LHCN-M2 (cell line): Measurements from ENCODE around the gene PDK1. TPM values are rescaled to one million over a fixed set of nuclear protein-coding genes. Genes with fewer than 3 reads are reported as not detected.
"Not testable (repeated sequence)": the region's sequence is repeated elsewhere in the genome, so short reads cannot be mapped to it uniquely, and the experiment has no call there.

Source experiments
- DNase-seq: peaks from one replicate; pipeline ENCODE4 v3.0.0-alpha.2; 2012; ENCODE audit warnings: low read depth
- total RNA-seq: library from RNA; depleted of rRNA; stranded (reverse); fragments of >200 nt; gene quantifications from 2 replicates; pipeline ENCODE4 v1.2.3, GENCODE V29; 2014

PDK1 gene
- total RNA-seq, 1 experiment from 2014 or later, result 34.1 TPM

DNA sequence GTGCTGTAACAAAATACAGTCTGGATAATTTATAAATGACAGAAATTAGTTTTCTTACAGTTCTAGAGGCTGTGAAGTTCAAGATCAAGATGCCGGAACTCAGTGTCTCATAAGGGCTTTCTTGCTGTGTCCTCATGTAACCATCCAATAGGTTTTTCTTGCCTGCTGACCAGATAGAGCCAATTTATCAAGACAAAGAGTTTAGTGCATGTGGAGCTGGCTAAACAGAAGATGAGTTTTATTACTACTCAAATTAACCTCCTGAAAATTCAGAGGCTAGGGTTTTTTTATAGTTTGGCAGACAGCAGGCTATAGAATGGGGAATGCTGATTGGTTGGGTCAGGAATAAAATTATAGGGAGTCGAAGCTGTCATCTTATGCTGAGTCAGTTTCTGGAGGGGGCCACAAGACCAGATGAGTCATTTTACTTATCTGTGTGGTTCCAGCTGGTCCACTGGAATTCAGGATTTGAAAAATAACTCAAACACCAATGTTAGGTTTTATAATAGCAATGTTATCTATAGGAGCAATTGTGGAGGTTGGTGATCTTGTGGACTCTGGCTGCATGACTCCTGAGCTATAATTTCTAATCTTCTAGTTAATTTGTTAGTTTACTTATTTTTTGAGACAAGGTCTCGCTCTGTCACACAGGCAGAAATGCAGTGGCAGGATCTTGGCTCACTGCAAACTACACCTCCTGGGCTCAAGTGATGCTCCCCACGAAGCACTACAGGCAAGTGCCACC is 3.2 kb upstream of the PDK1 start:
- DNase-seq, result peak; percentile 83

DNA sequence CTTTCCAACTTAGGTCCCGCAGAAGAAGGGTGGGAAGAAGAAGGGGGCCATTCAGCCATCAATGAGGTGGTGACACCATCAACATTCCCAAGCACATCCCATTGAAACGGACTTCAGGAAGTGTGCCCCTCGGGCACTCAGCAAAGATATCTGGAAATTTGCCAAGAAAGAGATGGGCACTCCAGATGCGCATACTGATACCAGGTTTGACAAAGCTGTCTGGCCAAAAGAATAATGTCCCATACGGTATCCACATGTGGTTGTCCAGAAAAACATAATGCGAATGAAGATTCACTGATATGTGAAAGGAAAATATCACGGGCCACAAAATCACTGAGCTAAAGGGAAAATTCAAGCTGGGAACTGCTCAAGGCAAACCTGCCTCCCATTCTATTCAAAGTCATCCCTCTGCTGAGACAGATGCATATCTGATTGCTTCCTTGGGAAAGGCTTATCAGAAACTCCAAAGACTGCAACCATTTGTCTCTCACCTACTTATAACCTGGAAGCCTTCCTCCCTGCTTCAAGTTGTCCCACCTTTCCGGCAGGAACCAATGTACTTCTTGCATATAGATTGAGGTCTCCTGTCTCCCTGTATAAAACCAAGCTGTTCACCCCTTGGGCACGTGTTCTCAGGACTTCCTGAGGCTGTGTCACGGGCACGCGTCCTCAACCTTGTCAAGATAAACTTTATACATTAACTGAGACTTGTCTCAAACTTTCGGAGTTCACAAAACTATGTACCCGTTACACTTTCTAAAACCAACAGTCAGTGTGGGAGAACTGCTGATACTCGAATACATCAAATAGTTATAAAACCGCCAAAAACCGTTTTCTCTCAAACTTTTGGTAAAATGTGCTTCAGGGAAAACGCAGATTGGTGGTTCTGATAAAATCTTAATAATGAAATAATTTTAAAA is 1.3 kb upstream of the PDK1 start:
- DNase-seq, result no peak

DNA sequence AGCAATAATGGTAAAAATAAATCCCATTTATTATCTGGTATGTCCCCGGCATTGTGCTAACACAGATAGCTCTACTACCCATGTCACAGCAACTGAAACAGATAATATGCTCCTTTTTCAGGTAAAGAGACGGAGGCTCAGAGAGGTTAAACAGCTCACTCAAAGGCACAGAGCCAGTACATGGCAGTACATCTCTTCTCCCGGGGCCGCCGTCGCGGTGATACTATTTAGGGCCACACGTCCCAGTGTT is 693 bp upstream of the PDK1 start:
- no peak for DNase-seq

DNA sequence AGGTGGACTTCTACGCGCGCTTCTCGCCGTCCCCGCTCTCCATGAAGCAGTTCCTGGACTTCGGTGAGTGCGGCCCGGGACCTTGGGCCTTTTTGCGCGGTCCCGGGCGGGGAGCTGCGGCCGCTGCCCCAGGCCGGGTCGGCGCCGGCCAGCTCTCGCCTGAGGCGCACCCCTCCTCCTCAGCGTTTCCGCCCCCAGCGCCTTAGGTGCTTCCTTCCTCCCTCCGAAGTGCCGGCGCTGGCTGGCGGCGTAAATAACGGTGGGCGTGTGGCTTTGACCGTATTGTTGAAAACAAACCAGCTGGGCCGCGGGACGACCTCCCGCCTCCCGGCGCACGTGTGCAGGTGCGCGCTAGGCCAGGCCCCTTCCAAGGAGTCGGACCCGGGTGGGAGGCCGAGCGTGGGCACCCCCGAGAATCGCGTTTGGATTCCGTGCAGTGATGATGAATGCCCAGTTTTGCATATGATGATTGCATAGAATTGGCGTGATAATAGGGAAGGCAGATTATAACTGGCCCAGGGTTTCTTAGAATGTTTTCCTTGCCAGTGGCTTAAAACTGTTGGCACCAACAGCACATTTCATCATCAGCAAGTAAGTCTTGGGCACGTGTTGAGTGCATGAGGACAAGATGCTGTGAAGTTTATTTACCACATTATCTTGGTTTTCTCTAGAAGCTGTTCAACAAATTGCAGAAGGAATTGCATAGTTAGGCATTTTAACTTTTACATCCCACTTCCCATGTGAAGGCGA is 569 bp downstream of the PDK1 start:
- peak; percentile 51 for DNase-seq

DNA sequence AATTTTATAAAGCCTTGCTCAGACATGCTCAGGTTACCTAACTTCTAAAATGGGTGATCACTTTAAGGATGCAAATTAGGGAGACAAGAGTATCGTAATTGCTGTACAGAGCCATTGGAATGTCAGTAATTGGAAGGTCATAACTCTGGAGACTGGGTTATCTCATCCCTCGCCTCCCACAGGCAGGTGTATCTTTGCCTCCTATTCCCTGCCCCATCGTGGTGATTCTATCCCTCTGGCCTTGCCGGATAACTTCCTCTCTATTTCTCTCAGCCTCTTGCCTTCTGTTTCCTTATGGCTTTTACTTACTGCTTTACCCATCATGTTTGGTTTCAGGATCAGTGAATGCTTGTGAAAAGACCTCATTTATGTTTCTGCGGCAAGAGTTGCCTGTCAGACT is 2.5 kb downstream of the PDK1 start:
- DNase-seq, result no peak

DNA sequence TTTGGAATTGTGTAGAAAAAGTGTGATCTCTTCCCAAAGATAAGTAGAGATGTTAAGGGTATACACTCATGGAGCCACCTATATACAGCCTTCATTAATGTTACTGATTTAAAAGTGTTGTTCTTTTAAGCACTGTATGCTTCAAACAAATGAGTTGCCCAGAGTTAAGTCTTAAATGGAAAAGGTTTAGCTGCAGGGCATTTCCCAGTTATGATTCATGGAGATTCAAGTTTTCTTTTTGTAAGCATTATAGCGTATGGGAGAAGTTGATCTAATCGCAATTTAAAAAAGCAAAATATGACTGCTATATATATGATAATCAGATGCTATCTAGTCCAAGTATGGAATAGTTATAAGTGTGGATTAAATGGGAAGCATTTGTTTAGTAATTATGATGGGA is 4.8 kb downstream of the PDK1 start:
- DNase-seq, result no peak

DNA sequence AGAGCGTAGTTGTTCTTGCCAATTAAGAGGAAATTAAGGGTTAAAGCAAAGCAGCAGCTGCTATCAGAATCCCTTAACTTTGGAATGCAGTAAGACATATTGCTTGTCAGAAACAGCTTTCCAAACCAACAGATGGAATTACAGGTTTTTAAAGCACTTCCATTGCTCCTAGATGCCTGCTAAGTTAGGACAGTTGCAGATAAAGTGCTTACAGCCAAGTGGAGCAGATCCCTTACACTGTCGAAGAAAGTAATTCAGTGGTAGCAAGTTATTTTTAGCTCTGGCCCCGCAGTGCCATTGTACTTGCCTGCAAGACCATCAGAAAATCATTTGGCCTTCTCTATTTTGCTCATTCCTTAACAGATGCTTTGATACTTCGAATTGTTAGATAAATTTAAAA is 5.4 kb downstream of the PDK1 start:
- DNase-seq, result peak; percentile 38

DNA sequence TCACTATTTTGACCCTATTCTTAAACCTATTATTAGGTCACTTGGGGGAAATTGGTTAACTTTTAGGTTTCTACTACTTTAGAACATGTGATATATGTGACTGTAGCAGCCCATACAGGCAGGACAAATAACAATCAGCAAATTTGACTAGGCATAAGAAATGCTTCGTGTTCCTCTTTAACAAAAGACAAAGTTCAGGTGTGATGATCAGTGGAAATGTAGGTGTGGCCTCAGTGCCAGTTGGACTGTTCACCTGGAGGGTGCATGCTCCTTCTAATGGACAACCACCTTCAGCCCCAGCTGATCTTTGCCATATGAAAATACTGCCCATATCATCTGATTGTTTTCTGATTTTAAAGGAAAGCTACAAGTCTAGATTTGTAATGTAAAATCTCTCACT is 6.4 kb downstream of the PDK1 start:
- no peak for DNase-seq

DNA sequence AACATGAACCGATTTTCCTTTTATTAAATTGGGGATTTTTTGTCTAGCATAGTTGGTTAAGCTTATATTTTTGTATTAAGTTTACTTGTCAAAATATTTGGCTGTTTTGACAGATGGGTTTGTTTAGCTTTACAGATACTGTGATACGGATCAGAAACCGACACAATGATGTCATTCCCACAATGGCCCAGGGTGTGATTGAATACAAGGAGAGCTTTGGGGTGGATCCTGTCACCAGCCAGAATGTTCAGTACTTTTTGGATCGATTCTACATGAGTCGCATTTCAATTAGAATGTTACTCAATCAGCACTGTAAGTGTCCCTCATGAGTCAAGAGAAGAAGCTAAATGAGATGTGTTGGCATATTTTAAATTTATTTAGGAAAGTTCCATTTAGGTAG is 8.5 kb downstream of the PDK1 start:
- DNase-seq, result no peak

DNA sequence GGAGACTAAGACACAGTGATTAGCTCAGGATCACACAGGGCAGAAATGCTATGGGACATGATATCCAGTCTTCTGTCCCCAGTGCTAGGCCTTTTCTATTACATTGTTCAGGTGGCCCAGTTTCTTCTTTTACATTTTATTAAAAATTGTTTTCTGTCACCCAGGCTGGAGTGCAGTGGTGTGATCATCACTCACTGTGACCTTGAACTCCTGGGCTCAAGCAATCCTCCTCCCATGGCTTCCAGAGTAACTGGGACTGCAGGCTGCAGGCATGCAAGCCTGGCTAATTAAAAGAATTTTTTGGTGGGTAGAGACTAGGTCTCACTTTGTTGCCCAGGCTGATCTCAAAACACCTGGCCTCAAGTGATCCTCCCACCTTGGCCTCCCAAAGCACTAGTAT is 15.4 kb downstream of the PDK1 start:
- no peak for DNase-seq

DNA sequence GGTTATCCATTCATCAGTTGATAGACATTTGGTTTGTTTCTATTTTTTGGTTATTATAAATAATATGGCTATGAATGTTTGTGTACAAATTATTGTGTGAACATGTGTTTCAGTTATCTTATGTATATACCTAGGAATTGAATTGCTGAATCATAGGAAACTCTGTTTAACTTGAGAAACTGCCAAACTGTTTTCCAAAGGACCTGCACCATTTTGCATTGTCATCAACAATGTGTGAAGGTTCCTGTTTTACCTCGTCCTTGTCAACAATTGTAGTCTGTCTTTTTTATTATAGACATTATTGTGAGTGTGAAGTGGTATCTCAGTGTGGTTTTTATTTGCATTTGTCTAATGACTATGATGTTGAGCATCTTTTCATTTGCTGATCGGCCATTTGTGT is 17.1 kb downstream of the PDK1 start:
- DNase-seq, result no peak

DNA sequence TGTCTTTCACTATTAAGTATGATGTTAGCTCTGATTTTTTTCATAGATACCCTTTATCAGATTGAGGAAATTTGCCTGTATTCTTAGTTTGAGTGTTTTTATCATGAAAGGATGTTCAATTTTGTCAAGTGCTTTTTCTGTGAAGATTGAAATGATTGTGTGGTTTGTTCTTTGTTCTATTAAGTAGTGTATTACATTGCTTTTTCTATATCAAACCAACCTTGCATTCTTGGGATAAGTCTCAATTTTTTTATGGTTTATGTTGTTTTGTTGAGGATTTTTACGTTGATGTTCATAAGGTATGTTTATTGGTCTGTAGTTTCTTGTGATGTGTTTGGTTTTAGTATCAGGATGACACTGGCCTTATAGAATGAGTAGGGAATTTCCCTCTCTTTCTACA is 19.1 kb downstream of the PDK1 start:
- DNase-seq, result peak; percentile 10

DNA sequence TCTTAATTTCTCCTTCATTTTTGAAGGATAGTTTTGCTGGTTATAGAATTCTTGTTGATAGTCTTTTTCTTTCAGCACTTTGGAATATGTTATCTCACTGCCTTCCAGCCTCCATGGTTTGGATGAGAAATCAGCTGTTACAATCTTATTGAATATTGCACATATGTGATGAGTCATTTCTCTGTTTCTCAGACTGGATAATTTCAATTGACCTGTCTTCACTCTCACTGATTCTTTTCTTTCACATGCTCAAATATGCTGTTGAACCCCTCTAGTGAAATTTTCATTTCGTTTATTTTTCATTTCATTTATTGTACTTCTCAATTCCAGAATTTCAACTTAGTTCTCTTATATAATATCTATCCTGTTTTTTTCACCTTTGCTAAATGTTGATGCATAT is 22.2 kb downstream of the PDK1 start:
- DNase-seq, result peak; percentile 47

DNA sequence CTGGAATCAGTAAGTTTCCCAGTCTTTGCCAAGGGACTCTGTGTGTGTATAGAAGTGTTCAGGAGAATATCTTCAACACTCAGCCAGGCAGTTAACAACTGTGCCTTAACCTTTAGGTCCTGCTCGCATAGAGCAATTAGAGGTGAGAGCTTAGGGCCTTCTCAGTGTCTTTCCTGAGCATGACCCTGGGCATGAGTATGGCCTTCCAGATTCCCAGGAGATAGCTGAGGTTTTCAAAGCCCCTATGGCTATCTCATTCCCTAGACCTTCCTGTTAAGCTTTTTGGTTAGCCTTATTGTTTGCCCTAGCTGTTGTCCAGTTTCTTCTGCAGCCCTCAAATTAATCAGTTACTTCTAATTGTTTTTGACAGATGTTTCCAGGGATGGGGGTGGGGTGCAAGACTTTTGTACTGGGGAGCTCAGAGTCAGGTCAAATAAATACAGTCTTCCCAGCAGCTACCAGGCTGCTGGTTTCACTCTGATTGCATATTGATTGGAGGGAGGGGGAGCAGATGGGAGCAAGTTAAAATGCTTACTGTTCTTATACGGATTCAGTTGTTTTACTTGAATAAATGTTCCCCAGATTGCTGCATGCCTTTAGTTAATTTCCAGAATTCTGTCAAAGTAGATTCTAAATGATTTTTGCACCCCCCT is 23.1 kb downstream of the PDK1 start:
- no peak for DNase-seq

DNA sequence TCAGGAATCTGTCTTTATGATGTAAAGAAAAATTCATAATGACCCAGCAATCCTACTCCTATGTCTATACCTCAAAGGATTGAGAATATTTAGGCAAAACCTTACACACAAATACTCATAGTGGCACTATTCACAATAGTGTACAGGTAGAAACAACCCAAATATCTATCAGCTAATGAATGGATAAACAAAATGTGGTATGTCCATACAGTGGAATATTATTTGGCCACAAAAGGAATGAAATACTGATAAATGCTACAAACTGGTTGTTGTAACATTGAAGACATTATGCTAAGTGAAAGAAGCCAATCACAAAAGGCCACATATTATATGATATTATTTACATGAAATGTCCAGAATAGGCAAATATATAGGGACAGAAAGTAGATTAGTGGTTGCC is 24.7 kb downstream of the PDK1 start:
- no peak for DNase-seq

DNA sequence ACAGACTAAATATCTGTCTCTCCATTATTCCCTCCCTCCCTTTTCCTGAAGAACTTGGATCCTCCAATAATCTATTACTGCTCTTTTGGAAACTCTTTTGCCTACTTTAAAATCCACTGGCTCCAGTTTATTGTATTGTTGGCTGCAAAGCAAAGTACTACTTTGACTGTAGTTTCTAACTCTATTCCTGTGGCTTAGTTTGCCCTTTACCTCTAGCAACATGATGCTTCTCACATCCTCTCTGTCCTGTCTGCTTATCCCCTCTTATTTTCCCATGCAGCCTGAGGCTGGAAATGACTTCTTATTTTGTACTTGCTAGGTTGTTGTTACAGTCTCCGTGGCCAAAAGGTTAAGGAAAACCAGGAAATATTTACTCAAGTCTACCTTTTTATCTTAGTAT is 26.8 kb downstream of the PDK1 start:
- no peak for DNase-seq

DNA sequence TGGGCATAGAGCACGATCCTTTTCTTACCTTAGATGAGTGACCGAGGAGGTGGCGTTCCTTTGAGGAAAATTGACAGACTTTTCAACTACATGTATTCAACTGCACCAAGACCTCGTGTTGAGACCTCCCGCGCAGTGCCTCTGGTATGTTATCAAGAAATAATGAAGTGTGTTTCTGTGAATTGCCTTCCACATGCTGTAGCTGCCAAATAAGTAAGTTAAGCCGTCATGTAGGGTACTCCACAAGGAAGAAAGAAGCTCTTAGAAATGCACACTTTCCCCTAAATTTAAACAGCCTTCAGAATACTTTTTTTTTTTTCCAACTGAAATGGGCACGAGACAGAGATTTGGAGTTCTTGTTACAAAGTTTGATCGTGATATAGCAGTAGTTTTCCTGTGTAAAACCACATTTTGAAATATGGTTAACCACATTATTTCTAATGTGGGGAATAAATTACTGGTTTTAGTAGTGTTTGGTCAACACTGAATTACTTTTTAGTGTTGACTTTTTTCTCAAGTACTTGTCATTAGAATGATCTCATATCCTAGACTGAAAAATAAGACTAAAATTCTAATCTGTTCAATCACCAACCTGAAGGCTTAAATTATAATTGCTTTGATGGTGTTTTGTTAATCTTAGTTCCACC is 30.5 kb downstream of the PDK1 start:
- peak; percentile 40 for DNase-seq

DNA sequence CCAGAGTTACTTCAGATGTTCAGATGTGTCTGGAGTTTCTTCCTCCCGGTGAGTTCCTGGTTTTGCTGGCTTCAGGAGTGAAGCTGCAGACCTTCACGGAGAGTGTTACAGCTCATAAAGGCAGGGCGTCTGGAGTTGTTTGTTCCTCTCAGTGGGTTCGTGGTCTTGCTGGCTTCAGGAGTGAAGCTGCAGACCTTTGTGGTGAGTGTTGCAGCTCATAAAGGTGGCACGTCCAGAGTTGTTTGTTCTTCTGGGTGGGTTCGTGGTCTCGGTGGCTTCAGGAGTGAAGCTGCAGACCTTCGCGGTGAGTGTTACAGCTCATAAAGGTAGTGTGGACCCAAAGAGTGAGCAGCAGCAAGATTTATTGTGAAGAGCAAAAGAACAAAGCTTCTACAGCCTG is 31.3 kb downstream of the PDK1 start:
- not testable (repeated sequence) for DNase-seq

DNA sequence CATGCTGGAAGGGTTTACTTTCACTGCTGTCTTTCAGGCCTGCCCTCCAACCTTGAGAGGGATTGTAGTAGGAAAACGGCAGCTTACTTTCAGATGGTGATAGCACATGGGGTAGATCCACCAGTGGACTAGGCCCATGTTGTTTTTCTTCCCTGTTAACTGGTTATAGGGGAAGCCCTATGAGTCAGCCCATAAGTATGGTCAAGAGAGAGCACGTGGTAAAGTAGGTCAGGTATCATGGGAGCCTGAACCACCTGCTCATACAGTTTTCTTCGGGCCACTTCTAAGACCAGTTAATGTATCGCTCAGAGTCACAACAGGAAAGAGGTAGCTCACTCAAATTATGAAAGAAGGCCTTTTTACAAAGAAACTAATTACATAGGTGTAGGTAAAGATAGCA is 33.0 kb downstream of the PDK1 start:
- DNase-seq, result peak; percentile 37

DNA sequence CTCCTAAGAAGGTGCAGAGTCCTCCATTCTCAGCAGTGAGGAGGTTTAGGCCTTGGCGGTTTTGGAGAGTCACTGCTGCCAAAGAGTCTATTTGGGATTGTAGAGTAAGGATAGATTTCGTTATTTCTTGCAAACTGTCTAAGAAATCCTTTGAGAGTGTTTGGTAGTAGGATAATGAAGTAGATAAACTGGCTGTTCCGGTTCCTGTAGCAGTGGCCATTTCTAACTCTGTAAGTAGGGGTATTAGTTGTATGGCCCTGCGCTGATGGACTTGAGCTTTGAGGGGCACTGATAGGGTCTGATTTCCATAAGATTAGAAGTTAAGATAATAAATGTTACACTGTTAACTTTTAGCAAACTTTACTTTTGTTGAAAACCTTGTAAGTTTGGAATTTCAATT is 35.5 kb downstream of the PDK1 start:
- DNase-seq, result not testable (repeated sequence)

DNA sequence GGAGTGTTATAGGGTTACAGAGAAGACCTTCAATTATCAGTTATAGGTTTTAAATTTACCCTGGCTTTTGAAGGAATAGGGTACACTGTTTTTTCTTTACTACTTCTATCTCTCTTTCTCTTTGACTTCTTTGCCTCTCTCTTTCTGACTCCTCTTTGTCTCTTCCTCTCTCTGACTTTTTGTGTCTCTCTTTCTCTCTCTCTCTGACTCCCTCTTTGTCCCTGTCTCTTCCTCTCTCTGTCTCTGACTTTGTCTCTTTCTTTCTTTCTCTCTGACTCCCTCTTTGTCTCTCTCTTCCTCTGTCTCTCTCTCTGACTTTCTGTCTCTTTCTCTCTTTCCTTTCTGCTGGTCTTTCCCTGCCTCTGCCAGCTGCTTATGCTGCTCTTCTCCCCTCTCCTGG is 36.3 kb downstream of the PDK1 start:
- not testable (repeated sequence) for DNase-seq

DNA sequence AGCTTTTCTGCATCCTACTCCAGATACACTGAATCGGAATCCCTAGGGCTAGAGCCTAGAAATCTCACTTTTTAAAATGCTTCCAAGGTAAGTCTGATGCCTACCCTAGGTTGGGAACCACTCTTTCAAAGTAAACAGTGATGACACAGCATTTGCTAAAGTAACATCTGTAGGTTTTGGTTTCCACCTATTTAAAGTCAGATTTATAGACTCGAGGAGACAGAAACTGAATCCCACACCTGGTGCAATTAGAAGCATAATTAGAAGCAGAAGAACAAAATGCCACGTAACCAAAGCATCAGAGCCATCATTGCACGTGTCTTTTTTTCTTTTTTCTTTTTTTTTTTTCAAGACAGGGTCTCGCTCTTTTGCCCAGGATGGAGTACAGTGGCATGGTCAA is 40.9 kb downstream of the PDK1 start:
- no peak for DNase-seq
